NCI-H748 (cell line): ENCODE data around the gene TEKTIP1.
"Not testable (repeated sequence)": the region's sequence is repeated elsewhere in the genome, so short reads cannot be mapped to it uniquely, and the experiment has no call there.

Experiments
- DNase-seq: peaks from one replicate; lab custom pipeline; 2025; ENCODE audit not compliant: unreplicated experiment; lab: John Stamatoyannopoulos, UW

Gene TEKTIP1

DNA sequence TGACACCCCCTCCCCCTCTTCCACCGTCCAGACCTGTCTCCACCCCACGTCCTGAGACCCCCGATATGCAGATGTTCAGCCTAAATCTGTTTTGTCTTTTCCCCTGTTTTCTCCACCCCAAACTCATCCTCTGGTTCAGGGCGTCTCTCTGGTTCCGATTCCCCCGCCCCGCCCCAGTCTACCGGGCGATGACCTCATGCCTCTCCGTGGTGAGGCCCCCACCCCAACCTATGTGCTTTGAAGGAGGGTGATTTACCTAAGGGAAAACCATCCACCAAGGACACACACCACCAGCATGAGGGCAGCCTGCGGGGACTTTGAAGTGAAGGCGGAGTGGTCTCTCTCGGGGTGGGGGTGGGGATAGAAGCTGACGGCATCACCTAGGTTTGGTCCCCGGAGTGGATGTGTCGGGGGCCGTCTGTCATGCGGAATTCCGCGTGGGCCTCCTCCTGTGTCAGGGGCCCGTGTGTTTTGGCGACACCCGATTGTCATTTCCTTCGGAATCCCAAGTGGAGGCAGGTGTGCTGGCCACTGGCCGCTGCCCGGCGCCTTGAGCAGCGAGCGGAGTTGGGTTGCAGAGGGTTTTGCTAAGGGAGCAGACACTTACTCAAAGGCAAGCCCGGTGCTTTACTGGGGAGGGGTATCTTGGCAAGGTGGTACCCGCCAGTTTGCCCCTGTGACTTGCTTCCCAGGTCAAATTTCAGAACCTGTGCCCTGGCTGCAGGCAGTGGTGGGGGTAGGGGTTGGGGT is 31.4 kb upstream of the TEKTIP1 start:
- DNase-seq, result peak; percentile 17

DNA sequence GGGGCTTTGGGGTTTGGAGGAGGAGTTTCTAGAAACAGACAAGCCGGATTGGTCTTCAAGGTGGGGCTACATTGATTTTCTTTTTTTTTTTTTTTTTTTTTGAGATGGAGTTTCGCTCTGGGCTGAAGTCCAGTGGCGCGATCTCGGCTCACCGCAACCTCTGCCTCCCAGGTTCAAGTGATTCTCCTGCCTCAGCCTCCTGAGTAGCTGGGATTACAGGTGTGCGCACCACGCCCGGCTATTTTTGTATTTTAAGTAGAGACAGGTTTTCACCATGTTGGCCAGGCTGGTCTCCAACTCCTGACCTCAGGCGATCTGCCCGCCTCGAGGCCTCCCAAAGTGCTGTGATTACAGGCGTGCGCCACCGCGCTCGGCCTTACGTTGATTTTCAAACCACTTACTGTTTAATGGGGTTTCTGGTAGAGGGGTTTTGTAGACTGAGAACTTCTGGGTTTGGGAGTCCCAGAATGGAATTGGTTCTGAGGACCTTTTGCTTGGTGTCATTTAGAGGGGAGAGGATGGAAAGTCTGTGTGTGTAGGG is 30.8 kb upstream of the TEKTIP1 start:
- not testable (repeated sequence) for DNase-seq

DNA sequence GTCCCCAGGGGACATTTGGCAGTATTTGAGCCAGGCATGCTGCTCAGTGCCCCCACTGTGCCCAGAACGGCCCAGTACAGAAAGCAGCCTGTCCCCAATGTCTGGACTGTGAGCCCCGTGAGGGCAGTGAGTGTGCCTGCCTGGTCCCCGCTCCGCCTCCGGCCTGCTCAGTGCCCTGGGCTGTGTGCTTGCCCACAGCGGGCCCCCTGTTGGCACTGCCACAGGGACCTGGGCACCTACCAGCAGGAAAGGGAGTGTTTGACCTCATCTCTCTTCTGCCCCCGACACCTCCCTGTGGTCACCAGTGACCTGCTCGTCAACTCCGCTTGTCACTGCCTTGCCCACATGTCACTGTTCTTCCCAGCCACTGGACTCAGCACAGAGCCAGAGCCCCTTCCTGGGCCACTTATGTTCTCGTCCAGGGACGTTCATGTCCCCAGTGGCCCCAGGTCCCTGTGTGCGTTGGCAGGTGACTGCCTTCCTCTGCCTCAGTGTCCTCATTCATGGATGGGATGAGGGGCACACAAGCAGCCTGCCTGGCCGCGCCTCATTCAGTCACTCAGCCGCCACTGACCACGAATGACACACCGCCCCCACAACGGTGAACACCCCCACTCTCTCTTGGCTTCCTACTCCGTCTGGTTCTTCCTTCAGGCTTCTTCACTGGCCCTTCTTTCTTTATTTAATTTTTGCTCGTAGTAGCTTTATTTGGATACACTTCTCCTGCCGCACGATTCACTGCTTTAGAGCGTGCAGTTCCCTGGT is 30.0 kb upstream of the TEKTIP1 start:
- no peak for DNase-seq

DNA sequence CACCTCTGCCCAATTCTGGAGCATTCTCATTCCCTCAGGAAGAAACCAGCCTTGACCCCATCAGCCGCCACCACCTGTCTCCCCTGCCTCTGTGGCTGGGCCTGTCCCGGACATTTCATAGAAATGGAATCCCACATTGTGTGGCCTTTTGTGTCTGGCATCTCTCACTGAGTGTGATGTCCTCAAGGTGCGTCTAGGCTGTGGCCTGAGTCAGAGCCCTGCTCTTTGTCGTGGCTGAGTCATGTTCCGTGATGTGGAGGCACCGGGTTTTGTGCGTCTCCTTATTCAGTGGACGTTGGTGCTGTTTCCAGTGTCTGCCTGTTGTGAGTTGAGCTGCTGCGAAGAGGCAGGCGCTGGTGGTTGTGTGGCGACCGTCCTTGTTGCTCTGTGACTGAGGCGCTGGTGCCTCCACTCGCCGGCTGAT is 29.4 kb upstream of the TEKTIP1 start:
- DNase-seq, result no peak

DNA sequence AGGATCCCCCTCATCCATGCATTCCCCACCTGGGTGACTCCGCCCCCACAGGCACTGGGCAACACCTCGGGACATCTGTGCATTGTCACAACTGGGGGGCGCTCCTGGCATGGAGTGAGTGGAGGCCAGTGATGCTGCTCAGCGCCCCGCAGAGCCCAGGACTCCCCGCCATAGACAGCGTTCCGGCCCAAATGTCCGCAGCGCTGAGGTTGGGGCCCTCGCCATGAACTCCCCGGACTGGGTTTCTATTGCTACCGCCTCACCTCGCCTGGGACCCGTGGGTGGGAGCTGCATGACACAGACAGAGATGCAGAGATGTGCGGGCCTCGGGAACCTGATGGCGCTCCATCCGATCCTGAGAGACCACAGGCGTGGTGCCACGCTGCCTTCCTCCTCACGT is 28.2 kb upstream of the TEKTIP1 start:
- DNase-seq, result no peak

DNA sequence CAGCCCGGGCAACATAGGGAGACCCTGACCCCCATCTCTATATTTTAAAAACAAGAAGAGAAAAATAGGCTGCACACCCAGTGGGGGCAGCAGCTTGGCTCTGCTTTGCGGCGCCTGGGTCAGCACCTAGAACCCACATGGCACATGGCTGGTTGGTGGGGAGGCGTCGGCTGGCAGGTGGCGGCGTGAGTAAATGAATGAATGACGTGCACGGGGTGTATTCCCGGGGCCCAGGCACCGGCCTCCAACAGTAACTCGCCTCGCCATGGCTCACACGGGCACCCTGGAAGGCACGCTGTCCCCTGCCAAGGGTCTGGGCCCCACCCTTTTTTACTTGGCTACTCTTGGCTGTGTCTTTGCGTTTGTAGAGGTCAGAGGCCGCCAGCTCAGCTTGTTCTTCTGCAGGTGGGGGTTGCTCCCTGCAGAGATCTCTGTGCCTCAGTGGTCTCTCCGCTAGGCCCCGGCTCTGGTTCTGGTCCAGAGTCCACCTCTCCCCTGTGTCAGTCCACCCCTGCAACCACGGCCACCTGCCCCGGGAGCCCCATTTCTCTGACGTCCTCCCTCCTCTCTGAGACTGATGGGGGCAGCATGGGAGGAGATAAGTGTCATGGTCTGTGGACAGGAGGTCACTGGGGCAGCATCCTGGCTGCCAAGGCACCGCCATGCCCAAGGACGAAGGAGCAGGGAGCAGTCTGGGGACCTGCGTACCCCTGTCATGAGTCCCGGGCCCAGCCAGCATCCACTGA is 27.3 kb upstream of the TEKTIP1 start:
- no peak for DNase-seq

DNA sequence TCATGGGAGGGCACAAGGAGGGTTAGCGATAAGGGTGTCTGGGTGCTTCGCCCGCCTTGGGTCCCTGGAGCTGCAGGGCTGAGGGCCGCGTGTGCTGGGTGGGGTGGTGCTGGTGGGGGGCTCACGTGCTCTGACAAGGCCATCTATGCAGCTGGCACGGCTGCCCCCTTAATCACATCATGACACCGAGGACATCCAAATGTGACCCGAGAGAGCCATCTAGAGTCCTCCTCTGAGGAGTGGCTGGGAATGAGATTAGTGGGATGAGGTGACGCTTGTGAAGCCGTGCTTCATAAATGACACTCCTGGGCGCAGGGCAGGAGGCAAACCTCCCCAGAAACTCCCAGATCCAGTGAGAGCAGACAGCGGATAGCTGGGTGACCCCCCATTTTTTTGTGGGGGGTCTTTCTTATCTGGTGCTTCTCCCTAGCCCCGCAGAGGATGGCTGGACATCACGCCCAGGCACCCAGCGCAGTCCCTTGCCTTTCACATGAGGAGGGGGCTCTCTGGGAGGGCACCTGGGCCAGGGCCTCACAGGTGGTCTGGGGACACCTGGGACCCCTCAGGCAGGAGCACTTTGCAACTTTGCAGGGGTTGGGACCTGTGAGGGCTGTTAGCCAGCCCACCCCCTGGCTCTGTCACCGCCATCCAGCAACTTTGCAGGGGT is 26.3 kb upstream of the TEKTIP1 start:
- DNase-seq, result no peak

DNA sequence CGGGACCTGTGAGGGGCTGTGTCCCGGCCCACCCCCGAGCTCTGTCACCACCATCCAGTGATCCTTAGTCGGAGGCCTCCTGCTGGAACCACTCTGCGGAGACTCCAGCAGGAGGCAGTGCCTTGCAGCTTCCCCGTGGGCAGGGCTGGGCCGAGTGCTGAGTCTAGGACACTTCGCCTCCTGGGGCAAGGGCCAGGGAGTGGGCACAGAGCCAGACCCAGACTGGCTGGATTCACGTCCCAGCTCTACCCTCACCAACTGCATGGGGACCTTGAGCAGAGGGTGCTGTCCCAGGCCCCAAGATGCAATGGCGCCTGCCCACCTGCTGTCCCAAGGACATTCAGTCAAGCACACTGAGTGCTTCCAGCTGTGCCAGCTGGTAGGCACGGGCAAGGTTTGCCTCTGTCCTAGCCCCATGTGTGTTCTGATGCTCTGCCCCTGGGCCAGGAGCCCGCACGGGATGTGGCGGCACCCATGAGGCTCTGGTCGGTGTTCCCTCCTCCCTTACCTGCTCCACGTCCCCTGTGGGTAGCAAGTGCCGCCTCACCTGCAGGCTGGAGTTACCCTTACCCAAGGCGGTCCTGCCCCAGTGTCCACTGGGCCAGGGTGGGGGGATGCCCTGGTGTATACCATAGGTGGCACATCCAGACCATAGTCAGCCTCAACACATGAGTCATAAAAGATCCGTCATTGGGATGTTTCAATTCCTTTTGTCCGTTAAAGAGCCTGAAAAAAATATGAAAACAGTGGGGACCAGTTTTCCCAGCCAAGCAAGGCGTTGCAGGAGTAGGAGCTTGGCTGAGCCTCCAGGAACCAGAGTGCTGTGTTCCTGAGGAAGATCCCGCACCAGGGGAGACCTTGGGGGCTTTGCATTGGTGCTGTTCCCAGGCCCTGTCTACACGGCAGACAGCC is 25.5 kb upstream of the TEKTIP1 start:
- DNase-seq, result no peak

DNA sequence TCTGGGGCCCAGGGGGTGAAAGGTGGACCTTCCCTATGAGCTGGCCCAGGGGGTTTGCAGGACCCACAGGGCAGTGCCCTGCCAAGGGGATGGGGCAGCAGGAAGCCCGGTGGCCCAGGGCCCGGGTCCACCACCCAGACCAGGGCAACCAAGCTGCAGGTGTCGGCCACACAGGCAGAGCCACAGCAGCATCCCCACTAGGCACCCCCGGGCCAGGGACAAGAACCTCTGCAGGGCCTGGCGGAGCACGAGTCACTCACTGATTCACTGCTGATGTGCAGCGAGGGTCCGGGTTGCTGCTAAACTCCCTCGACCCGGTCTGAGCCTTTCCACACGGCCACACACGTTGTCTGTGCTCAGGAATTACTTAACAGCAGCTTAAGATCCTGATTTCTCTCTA is 24.0 kb upstream of the TEKTIP1 start:
- DNase-seq, result no peak

DNA sequence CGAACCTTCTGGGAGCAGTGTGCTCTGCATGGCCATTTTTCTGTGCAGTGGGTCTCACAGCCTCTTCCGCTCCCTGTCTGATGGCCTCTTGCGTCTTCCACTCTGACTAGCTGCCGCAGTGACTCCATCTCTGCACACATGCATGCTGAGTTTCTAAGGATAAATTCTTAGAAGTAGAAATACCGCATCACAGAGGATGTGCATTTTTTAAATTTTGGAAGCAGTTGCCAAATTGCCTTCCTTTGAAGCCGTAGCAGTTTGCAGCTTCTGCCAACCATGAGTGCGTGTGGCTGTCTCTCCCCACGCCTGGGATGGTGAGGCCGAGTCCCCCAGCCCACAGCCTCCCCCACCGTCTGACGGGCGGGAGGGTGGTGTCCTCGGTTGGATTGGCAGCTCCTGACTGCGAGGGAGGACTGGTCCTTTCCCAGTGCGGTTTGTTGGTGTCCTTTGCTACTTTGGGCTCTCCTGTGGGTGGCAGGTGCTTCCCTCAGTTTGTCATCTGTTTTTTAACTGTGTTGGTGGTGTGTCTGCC is 23.0 kb upstream of the TEKTIP1 start:
- DNase-seq, result no peak

DNA sequence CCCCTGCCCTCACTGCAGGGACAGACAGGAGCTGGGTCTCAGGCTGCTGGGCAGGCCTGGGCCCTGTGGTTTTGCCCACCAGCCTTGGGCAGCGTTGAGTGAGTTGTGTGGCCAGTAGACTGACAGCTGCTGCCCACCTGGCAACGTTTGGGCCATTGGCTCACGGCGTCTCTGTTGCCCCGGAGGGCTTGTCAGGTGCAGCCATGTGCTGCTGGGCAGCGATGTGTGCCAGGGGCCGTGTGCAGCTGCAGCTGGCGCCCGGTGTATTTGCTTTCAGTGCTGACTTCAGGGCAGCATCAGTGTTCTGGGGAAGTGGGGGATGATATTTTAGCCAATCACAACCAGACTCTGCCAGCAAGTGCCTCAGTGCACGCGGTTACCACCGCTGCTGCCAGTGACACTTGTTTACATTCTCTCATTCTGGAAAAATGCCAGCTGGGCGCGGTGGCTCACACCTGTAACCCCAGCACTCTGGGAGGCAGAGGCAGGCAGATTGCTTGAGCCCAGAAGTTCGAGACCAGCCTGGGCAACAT is 22.2 kb upstream of the TEKTIP1 start:
- peak; percentile 62 for DNase-seq

DNA sequence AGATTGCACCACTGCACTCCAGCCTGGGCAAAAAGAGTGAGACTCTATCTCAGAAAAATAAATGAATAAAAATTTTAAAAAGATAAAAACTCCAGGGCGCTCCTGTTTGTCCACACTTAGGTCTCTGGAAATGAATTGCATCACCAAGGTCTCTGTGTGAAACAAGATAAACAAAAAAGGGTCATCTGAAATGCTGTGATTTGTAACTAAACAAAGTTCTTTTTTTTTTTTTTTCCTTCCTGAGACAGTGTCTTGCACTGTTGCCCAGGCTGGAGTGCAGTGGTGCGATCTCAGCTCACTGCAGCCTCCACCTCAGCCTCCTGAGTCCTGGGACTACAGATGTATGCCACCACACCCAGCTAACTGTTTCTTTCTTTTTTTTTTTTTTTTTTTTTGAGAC is 21.3 kb upstream of the TEKTIP1 start:
- DNase-seq, result no peak

DNA sequence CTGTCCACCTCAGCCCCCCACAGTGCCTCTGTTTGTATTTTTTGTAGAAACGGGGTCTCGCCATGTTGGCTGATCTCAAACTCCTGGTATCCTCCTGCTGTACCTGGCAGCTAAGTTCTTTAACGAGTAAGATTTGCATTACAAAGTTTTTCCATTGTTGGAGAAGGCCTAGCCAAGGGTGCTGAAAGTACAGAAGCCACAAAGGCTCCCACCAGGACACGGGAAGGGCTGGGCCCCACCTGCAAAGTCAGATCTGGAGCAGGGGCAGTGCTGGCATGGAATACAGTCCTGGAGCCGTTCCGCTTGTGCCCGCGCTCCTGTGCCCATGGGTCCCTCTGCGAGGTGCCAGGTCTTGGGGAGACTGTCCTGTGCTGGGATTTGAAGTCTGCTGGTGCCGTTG is 20.7 kb upstream of the TEKTIP1 start:
- no peak for DNase-seq

DNA sequence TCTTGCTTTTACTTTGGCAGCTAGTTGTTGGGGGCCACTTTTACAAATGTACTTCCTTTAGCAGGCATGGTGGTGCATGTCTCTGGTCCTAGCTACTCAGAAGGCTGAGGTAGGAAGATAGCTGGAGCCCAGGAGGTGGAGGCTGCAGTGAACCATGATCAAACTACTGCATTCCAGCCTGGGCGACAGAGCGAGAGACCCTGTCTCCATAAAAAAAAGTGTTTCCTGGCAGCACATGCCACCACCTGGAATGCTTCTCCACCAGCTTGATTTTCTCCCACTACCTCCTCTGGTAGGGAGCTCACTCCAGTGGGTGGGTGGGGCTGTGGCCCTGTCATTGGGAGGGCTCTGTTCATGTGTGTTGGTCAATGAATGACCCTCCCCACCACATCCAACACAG is 20.3 kb upstream of the TEKTIP1 start:
- no peak for DNase-seq

DNA sequence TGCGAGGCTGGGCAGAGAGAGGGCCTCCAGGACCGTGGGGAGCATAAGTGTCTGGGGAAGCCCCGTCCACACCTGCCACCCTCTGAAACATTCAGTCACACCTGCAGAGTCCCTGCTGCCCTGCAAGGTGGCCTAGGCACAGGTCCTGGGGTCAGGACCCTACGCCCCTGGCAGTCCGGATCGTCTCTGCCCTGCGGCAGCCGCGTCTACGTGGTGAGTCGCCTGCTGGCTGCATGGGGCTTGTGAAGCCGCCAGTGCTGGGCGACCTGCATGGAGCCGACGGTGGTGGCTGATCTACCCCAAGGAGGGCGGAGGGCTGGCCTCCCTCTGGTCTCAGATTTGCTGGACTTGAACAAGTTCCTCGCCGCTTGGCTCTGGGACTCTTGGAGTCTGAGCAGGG is 19.8 kb upstream of the TEKTIP1 start:
- no peak for DNase-seq

DNA sequence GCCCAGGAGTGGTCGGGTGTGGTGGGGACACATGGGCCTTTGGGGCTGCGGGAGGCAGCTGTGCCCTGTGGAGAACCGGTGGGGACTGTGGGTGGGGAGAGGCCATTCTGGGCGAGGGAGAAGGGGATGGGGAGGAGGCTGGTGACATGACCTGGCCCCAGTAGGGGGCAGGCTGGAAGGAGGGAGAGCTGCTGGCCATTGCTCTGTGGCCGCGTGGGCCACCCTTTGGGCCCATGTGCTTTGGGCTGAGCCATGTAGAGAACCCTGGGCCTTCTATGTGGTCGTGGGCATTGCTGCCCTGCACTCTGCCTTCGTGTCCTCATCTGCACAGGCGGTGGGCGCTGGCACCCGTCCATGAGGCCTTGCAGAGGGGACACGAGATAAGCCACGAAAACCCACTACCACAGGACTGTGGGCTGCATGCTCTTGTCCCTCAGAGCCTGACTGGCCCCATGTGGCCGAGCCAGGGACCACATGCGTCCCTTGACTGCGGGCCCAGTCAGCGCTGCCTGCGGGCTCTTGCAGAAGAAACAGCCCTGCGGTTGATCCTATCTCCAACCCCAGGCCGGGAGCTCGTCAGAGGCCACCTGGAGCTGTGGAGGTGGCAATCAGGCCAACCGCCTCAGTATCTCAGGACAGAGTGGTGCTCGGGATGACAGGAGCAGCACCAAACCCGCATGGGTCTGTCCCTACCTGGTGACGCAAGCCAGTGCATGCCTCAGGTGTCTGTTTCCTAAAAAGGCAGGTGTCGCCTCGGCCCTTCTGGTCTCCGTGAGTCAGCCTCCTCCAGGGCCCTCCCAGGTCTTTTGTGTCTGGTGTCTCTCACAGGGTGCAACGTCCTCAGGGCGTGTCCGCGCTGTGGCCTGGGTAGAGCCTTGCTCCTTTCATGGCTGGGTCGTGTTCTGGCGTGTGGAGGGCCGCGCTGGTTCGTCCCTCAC is 18.5 kb upstream of the TEKTIP1 start:
- no peak for DNase-seq

DNA sequence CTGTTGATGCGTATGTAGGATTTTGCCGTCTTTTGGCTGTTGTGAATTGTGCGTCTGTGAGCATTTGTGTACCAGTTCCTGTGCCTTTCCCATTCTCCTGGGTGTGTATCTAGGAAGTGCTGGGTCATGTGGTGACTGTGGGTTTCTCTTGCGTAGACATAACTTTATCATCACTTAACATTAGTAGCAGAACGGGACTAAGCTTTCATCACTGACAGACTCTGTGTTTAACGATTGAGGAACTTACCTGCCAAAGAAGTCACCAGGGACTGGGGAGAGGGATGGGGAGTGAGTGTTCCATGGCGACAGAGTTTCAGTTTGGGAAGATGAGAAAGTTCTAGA is 17.9 kb upstream of the TEKTIP1 start:
- no peak for DNase-seq
